Nephron (organoid): ENCODE measurements around the gene KLK14.

Experiments used
- H3K27ac Mint-ChIP-seq, 3 experiments: 2 replicates each; pipeline ENCODE4 v1.8.0; 2020; ENCODE audit warnings: mixed read lengths in 3 of 3, mild to moderate bottlenecking in 2 of 3, moderate library complexity in 1 of 3
- H3K27me3 Mint-ChIP-seq: 2 replicates; pipeline ENCODE4 v1.8.0; 2021; ENCODE audit warnings: low read depth, mild to moderate bottlenecking, moderate library complexity, mixed read lengths
- H3K36me3 Mint-ChIP-seq: 2 replicates; pipeline ENCODE4 v1.8.0; 2020; ENCODE audit warnings: low read depth, mixed read lengths
- H3K4me1 Mint-ChIP-seq: 2 replicates; pipeline ENCODE4 v1.8.0; 2020; ENCODE audit warnings: mixed read lengths
- H3K4me3 Mint-ChIP-seq, 3 experiments: 2 replicates each; pipeline ENCODE4 v1.8.0; 2020; ENCODE audit warnings: mild to moderate bottlenecking in 3 of 3, mixed read lengths in 3 of 3, moderate library complexity in 2 of 3
- H3K9me3 Mint-ChIP-seq: 2 replicates; pipeline ENCODE4 v1.8.0; 2020; ENCODE audit warnings: mixed read lengths
- CTCF ChIP-seq, 3 experiments: fragments of 200-600 bp; sonication (generic); IDR thresholded peaks; one replicate each; pipeline ENCODE4 v1.5.0; 2021; ENCODE audit warnings: antibody characterized with exemption in 3 of 3; ENCODE audit not compliant: unreplicated experiment in 3 of 3

Gene KLK14

GRCh38 chr19:51108066-51108804 lies 25.5 kb upstream of the KLK14 start, which contains the start of gene CTU1:
Gene CTU1 (minus strand): TSS chr19:51108409. CDS start chr19:51104569, 3,840 bp downstream.
- H3K36me3 Mint-ChIP-seq = peaks cover 15% of the 10 kb centered on the region
- peak within 1 kb of the TSS; percentile 93 to 97 (median 96) for H3K4me3 Mint-ChIP-seq
- TF ChIP-seq CTCF (IDR thresholded peaks at IDR 0.05; ENCODE audit: unreplicated experiment in 3 of 3) = no peak
- H3K4me1 Mint-ChIP-seq = peaks cover 19% of the 10 kb centered on the region
- H3K27ac Mint-ChIP-seq = peak within 1 kb of the TSS; percentile 42 to 86 (median 80)
- peaks cover 3% of the 10 kb centered on the region for H3K27me3 Mint-ChIP-seq
- H3K9me3 Mint-ChIP-seq = no peaks in the 10 kb centered on the region

GRCh38 chr19:51107406-51108065 lies 24.8 kb upstream of the KLK14 start:
- H3K9me3 Mint-ChIP-seq = no peaks in the 10 kb centered on the region
- peak overlapping the region; percentile 42 to 86 (median 80) for H3K27ac Mint-ChIP-seq
- no peak for TF ChIP-seq CTCF (IDR thresholded peaks at IDR 0.05; ENCODE audit: unreplicated experiment in 3 of 3)
- H3K4me1 Mint-ChIP-seq = peaks cover 19% of the 10 kb centered on the region
- peaks cover 3% of the 10 kb centered on the region for H3K27me3 Mint-ChIP-seq
- peak overlapping the region; percentile 93 to 97 (median 96) for H3K4me3 Mint-ChIP-seq
- H3K36me3 Mint-ChIP-seq = peaks cover 16% of the 10 kb centered on the region

DNA sequence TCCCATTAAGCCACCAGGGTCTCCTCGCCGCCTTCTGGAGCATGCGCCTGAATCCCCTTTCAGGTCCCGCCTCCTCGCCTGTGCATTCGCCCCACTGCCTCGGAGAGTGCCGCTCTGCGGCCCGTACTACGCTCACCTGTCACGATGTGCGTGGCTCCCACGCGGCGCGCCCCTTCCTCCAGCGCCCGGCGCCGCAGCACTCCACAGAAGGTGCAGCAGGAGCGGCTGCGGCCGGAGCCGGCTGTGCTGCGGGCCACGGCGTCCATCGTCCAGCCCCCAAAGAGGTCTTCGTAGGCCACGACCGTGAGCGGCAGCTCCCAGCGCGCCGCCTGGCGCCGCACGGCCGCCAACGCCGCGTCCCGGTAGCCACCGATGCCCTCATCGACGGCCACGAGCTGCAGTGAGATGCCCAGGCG lies 21.2 kb upstream of the KLK14 start:
- Mint-ChIP-seq H3K27me3 (peaks cover 3% of the 10 kb centered on the region), H3K27ac (no peak overlapping the region), H3K4me3 (no peak overlapping the region), H3K4me1 (peaks cover 19% of the 10 kb centered on the region), H3K36me3 (peaks cover 23% of the 10 kb centered on the region), H3K9me3 (no peaks in the 10 kb centered on the region)
- no peak for TF ChIP-seq CTCF (IDR thresholded peaks at IDR 0.05; ENCODE audit: unreplicated experiment in 3 of 3)

- Mint-ChIP-seq H3K4me1 (peaks cover 12% of the 10 kb centered on the region), H3K27ac (no peak overlapping the region), H3K9me3 (no peaks in the 10 kb centered on the region), H3K4me3 (no peak overlapping the region), H3K36me3 (peaks cover 23% of the 10 kb centered on the region), H3K27me3 (peaks cover 3% of the 10 kb centered on the region)
- TF ChIP-seq CTCF (IDR thresholded peaks at IDR 0.05; ENCODE audit: unreplicated experiment in 3 of 3) = no peak
These were observed 20.3 kb upstream of the KLK14 start for GRCh38 chr19:51102991-51103390.

GRCh38 chr19:51101171-51101865 lies 18.6 kb upstream of the KLK14 start:
- Mint-ChIP-seq H3K4me3 (no peak overlapping the region), H3K27ac (peak overlapping the region in 1 of 3 experiments; percentile 37), H3K9me3 (no peaks in the 10 kb centered on the region), H3K4me1 (no peaks in the 10 kb centered on the region), H3K36me3 (peaks cover 23% of the 10 kb centered on the region), H3K27me3 (peaks cover 3% of the 10 kb centered on the region)
- no peak for TF ChIP-seq CTCF (IDR thresholded peaks at IDR 0.05; ENCODE audit: unreplicated experiment in 3 of 3)
